Activated T-helper 17 cell treated with anti-CD3 and anti-CD28 coated beads, Interleukin-2, amount 50 U/mL, for 72 hours (primary cell): Measurements from ENCODE around the gene ATOX1. TPM values are rescaled to one million over a fixed set of nuclear protein-coding genes. Genes with fewer than 3 reads are reported as not detected.
"Not testable (repeated sequence)": the region's sequence is repeated elsewhere in the genome, so short reads cannot be mapped to it uniquely, and the experiment has no call there.

Source experiments
- ATAC-seq: fragments of 150-1000 bp; cut with Tn5 transposase; replicated peaks from 2 replicates; pipeline ENCODE4 v1.10.0; 2021; ENCODE audit warnings: mild to moderate bottlenecking, moderate library complexity
- H3K27ac Mint-ChIP-seq: one replicate; pipeline ENCODE4 v1.8.0; 2022; ENCODE audit warnings: mixed read lengths
- H3K27me3 Mint-ChIP-seq: one replicate; pipeline ENCODE4 v1.8.0; 2022; ENCODE audit warnings: mixed read lengths
- H3K36me3 Mint-ChIP-seq: one replicate; pipeline ENCODE4 v1.8.0; 2022; ENCODE audit warnings: low read depth, mild to moderate bottlenecking, mixed read lengths
- H3K4me1 Mint-ChIP-seq: one replicate; pipeline ENCODE4 v1.8.0; 2022; ENCODE audit warnings: mixed read lengths
- H3K4me3 Mint-ChIP-seq: one replicate; pipeline ENCODE4 v1.8.0; 2022; ENCODE audit warnings: mild to moderate bottlenecking, mixed read lengths
- H3K9me3 Mint-ChIP-seq: one replicate; pipeline ENCODE4 v1.8.0; 2022; ENCODE audit warnings: mixed read lengths
- total RNA-seq, 2 donors: library from RNA; stranded (reverse); gene quantifications; one replicate each; pipeline ENCODE4 v1.2.3, GENCODE V29; 2022

ATOX1 gene
- total RNA-seq, 2 donors from 2014 or later, result 41.8 to 87.8 TPM

GRCh38 chr5:151703780-151704179 lies 54.7 kb downstream of the ATOX1 start:
- H3K9me3 Mint-ChIP-seq, result no peaks in the 10 kb centered on the region
- H3K4me3 Mint-ChIP-seq, result no peak overlapping the region
- no peaks in the 10 kb centered on the region for H3K36me3 Mint-ChIP-seq
- no peaks in the 10 kb centered on the region for H3K4me1 Mint-ChIP-seq
- no peak overlapping the region for H3K27ac Mint-ChIP-seq
- no peak for ATAC-seq
- peaks cover 4% of the 10 kb centered on the region for H3K27me3 Mint-ChIP-seq

- Mint-ChIP-seq H3K9me3 (no peaks in the 10 kb centered on the region), H3K27me3 (peaks cover 4% of the 10 kb centered on the region), H3K4me3 (no peak overlapping the region), H3K36me3 (no peaks in the 10 kb centered on the region), H3K4me1 (no peaks in the 10 kb centered on the region), H3K27ac (peak overlapping the region; percentile 6)
- no peak for ATAC-seq
Measured at GRCh38 chr5:151703227-151703626, 55.2 kb downstream of the ATOX1 start.

- H3K4me1 Mint-ChIP-seq, result no peaks in the 10 kb centered on the region
- no peak overlapping the region for H3K4me3 Mint-ChIP-seq
- peaks cover 9% of the 10 kb centered on the region for H3K27me3 Mint-ChIP-seq
- no peak overlapping the region for H3K27ac Mint-ChIP-seq
- no peaks in the 10 kb centered on the region for H3K9me3 Mint-ChIP-seq
- no peaks in the 10 kb centered on the region for H3K36me3 Mint-ChIP-seq
- no peak for ATAC-seq
Measured at GRCh38 chr5:151700820-151701219, 57.6 kb downstream of the ATOX1 start.

- Mint-ChIP-seq H3K4me1 (no peaks in the 10 kb centered on the region), H3K9me3 (no peaks in the 10 kb centered on the region), H3K27me3 (peaks cover 9% of the 10 kb centered on the region), H3K27ac (no peak overlapping the region), H3K36me3 (no peaks in the 10 kb centered on the region), H3K4me3 (no peak overlapping the region)
- no peak for ATAC-seq
Measured at GRCh38 chr5:151700296-151700695, 58.1 kb downstream of the ATOX1 start.

GRCh38 chr5:151699071-151699901 lies 59.1 kb downstream of the ATOX1 start:
- no peak for ATAC-seq
- Mint-ChIP-seq H3K4me3 (no peak overlapping the region), H3K27me3 (peaks cover 9% of the 10 kb centered on the region), H3K27ac (no peak overlapping the region), H3K36me3 (no peaks in the 10 kb centered on the region), H3K9me3 (no peaks in the 10 kb centered on the region), H3K4me1 (no peaks in the 10 kb centered on the region)

GRCh38 chr5:151698081-151698480 lies 60.4 kb downstream of the ATOX1 start:
- H3K4me3 Mint-ChIP-seq, result not testable (repeated sequence)

GRCh38 chr5:151697452-151697851 lies 61.0 kb downstream of the ATOX1 start:
- no peak overlapping the region for H3K4me3 Mint-ChIP-seq
- H3K9me3 Mint-ChIP-seq, result no peaks in the 10 kb centered on the region
- no peaks in the 10 kb centered on the region for H3K4me1 Mint-ChIP-seq
- no peak overlapping the region for H3K27ac Mint-ChIP-seq
- H3K36me3 Mint-ChIP-seq, result no peaks in the 10 kb centered on the region
- ATAC-seq, result no peak
- H3K27me3 Mint-ChIP-seq, result peaks cover 9% of the 10 kb centered on the region

More at GRCh38 chr5:151698081-151698480, 60.4 kb downstream of the ATOX1 start:
- H3K4me1 Mint-ChIP-seq, H3K27ac Mint-ChIP-seq, H3K36me3 Mint-ChIP-seq, H3K27me3 Mint-ChIP-seq, H3K9me3 Mint-ChIP-seq, ATAC-seq: not testable (repeated sequence)

GRCh38 chr5:151696470-151697061 lies 61.9 kb downstream of the ATOX1 start:
- Mint-ChIP-seq H3K36me3 (no peaks in the 10 kb centered on the region), H3K27ac (no peak overlapping the region), H3K27me3 (peaks cover 12% of the 10 kb centered on the region), H3K9me3 (no peaks in the 10 kb centered on the region), H3K4me3 (no peak overlapping the region), H3K4me1 (no peaks in the 10 kb centered on the region)
- ATAC-seq, result peak; percentile 65

GRCh38 chr5:151695464-151695863 lies 63.0 kb downstream of the ATOX1 start:
- Mint-ChIP-seq H3K4me3 (no peak overlapping the region), H3K36me3 (no peaks in the 10 kb centered on the region), H3K27me3 (peaks cover 15% of the 10 kb centered on the region), H3K27ac (no peak overlapping the region), H3K9me3 (no peaks in the 10 kb centered on the region), H3K4me1 (no peaks in the 10 kb centered on the region)
- no peak for ATAC-seq

- Mint-ChIP-seq H3K9me3 (no peaks in the 10 kb centered on the region), H3K27ac (no peak overlapping the region), H3K4me1 (no peaks in the 10 kb centered on the region), H3K4me3 (no peak overlapping the region), H3K36me3 (no peaks in the 10 kb centered on the region), H3K27me3 (peaks cover 15% of the 10 kb centered on the region)
- ATAC-seq, result no peak
Measured at GRCh38 chr5:151694035-151694485, 64.4 kb downstream of the ATOX1 start.

Other genes with a start within 250 kb of the ATOX1 start
- gene FAT2, start 167.3 kb downstream of the ATOX1 start, total RNA-seq, result not detected
- under 1 TPM in 1 of 2 donors, not detected in 1; 0.26 TPM for gene SPARC, start 71.7 kb downstream of the ATOX1 start, total RNA-seq
- gene G3BP1, start 13.3 kb upstream of the ATOX1 start, total RNA-seq, result 100 to 1,000 TPM; 149 to 251 TPM
- not detected for gene GLRA1, start 166.2 kb upstream of the ATOX1 start, total RNA-seq